GM19455 (cell line): ENCODE results near the gene TIMM9.
"Not testable (repeated sequence)": the region's sequence is repeated elsewhere in the genome, so short reads cannot be mapped to it uniquely, and the experiment has no call there.

Experiments used
- ATAC-seq: cut with Tn5 transposase; IDR thresholded peaks from one replicate; pipeline ENCODE4 v1.9.1; 2021; ENCODE audit not compliant: unreplicated experiment

The TIMM9 gene

DNA sequence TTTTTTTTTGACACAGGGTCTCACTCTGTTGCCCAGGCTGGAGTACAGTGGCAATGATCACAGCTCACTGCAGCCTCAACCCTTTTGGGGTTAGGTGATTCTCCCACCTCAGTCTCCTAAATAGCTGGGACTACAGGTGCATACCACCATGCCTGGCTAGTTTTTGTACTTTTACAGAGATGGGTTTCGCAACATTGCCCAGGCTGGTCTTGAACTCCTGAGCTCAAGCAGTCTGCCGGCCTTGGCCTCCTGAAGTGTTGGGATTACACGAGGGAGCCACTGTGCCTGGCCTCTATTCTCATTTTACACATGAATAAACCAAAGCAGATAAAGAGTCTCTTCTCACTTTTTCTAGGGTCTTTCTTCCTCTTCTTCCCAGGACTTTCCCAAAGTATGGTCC lies 28.4 kb downstream of the TIMM9 start:
- ATAC-seq = no peak

DNA sequence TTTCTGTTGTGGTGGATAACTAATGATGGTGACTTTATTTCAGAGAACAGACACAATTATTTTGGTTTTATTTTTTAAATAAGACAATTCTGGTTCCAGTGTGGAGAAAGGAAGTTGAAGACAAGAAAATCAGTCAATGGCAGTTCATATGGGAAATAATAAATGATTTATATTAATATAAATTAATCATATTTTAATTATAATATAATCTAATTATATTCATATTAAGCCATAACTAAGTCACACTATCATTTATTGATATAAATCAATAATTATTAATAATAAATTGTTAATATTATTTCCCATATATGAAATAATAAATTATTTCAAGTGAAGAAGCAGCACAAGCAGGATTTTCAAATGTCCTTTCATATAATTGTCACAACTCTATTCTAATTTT lies 28.8 kb downstream of the TIMM9 start:
- no peak for ATAC-seq

DNA sequence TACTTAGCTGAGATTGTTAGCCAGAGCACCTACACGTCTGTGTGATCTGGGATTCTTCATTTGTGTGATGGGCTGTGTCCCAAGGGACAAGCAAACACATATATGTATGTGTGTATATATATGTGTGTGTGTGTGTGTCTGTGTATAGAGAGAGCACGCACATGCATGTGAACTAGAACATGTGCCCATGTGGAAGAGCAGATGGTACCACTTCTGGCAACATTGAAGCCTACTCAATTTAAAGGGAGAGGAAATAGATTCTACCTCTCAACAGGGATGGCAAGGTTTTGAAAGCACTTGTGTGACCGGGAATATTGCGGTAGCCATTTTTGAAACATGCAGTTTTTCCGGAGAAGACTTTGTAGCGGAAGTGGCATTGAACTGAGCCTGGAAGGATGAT lies 30.2 kb downstream of the TIMM9 start:
- no peak for ATAC-seq

DNA sequence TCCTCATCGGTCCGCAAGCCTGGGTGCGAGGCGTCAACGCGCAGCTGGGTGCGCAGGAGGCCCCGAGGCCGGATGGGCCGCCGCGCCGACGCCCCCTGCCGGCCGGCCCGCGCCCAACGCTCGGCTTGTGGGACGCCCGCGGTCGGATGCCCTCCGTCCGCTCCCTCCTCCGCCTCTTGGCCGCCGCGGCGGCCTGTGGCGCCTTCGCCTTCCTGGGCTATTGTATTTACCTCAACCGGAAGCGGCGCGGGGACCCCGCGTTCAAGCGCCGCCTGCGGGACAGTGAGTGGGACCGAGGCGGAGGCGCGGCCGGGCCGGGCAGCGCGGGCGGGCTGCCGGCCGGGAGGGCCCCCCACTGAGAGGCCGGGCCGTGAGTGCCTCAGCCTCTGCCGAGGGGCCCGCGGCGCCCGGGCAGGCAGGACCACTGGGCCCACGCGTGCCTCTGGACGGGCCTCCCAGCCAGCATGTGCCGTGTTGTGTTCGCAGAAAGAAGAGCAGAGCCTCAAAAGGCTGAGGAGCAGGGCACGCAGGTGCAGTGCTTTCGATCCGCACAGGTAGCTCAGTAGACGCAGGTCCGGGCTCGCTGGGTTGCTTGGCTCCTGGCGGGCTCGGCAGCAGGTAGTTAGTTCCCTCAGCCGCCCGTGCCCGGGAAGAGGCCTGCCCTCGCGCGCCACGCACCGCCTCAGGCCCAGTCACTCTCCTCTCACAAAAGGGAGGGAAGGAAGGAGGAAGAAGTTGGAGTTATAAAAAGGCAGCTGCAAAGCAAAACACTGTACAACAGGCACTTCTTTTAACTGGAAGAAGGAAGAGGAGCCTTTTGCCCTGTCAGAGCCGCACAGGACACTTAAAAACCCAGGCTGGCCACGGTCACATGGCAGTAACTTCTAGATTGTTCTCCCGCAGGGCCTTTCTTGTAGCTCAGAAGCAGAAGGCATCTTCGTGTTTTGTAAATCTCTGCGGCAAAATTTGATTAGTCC lies 31.2 kb downstream of the TIMM9 start, which contains the start of gene TOMM20L:
Gene TOMM20L (plus strand): TSS at position 119 of the 977 bp plus-strand sequence. CDS start 28 bp downstream, at position 147.
- ATAC-seq = peak; percentile 96

DNA sequence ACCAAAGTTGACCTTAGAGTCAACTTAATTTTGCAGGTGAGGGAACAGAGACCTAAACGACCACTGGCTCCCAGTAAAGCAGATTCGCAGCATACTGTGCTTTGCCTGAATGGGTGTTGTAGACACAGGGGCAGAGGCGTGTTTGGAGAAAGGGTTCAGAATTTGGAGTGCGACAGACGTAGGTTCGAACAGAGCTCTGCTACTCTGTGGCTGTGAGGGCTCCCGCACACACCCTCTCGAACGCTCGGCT lies 31.8 kb downstream of the TIMM9 start:
- no peak for ATAC-seq

DNA sequence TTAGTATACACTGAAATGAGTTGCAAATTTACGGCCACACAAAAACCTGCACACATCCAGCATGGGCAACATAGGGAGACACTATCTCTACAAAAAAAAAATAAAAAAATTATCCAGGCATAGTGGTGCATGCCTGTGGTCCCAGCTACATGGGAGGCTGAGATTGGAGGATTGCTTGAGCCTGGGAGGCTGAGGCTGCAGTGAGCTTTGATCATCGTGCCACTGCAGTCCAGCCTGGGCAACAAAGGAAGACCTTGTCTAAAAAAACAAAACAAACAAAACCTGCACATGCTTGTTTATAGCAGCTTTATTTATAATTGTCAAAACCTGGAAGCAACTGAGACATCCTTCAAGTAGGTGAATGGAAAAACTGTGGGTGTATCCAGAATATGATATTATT lies 36.5 kb downstream of the TIMM9 start:
- no peak for ATAC-seq

DNA sequence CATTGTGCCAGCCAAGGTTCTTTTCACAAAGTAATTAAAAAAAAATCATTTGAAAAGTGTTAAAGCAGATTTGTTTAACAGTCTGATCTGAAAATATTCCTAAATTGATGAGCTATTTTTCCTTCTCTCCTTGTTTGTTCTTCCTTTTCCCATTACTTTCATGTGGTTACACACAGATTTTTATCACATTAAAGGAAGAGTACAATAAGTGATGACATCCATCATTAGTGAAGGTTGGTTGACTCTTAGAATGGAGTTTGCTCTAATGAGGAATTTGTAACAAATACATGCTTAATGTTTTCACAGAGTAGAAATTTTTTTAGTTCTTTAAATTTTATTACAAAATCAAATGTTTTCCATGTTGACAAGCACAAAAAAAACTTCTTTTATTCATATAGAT lies 50.5 kb downstream of the TIMM9 start:
- no peak for ATAC-seq

DNA sequence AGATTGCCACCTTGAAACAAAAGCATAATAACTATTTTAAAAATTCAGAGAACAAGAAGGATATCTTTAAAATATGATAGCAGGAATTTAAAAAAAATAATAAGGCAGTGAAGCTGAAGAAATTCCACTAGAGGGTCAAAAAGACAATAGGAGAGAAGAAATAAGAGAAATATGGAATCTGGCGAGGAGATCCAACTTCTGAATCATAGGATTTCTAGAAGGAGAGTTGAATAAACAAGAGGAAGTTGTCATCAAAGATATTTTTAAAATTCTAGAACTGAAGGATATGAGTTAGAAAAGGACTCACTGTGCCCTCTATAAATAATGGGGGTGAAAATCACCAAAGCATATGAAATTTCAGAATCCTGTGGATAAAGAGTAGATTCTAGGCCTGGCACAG lies 58.4 kb downstream of the TIMM9 start:
- ATAC-seq = no peak

DNA sequence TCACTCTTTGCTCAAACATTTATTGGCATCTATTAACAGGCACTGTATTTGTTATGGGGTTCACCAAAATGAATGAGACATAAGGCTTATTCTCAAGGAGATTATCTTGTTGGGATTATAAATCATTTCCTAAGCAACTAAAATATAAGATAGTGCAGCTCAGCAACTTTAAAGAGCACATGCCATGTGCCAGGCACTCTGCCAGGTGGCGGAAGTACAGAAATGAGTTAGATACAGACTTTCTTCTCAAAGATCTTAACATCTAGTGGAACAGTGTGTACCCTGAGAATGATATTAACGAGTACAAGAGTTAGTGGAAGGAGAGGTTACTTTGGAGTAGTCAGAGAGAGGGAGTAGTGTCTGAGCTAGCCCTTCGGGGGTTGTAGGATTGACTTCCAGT lies 60.0 kb downstream of the TIMM9 start:
- no peak for ATAC-seq

DNA sequence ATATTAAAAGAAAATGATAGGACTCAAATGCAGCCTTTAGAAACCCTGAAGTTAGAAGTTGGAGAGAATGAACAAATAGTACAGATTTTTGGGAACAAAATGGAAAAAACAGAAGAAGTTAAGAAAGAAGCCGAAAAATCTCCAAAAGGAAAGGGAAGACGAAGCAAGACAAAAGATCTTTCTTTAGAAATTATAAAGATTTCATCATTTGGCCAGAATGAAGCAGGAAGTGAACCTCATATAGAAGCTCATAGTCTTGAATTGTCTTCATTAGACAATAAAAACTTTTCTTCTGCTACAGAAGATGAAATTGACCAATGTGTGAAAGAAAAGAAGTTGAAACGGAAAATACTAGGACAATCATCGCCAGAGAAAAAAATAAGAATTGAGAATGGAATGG lies 63.0 kb downstream of the TIMM9 start:
- no peak for ATAC-seq

DNA sequence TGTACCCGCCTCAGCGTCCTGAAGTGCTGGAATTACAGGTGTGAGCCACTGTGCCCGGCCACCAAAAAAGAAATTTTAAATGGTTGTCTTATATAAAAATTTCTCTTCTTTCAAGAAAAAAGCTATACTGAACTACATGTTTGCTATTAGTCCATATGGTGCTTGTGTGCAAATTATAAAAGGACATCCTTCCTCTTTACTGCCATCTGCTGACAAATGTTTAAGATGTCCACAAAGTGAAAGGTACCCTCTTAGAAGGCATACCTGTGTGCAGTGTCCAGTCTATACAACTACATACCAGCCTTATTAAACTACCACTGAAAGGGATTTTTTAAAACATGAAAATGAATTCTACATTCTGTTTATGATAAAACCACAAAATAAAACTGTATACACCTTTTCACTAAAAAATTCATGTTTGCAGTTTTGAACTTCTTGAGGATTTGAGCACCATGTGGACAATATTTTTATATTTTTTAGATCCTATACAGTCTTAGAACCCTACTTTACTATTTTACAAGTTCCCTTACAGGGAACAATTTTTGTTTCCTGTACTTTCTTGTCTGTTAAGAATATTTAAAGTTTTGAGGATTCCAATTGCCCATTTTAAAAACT lies 64.4 kb downstream of the TIMM9 start:
- no peak for ATAC-seq

DNA sequence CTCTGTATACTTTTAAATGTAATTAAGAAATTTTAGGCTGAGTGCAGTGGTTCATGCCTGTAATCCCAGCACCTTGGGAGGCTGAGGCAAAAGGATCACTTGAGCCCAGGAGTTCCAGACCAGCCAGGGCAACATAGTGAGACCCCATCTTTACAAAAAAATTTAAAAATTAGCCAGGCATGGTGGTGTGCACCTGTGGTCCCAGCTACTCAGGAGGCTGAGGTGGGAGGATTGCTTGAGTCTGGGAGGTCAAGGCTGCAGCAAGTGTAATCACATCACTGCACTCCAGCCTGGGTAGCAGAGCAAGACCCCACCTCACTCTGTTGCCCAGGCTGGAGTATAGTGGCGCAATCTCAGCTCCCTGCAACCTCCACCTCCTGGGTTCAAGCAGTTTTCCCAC lies 65.1 kb downstream of the TIMM9 start:
- not testable (repeated sequence) for ATAC-seq
